PC-3 (cell line): Measurements from ENCODE around the gene CPLX1.

Experiments used
- CTCF ChIP-seq: fragments of 300-600 bp; sonication (generic); conservative IDR thresholded peaks from 2 replicates; pipeline ENCODE4 v1.5.1; 2017; ENCODE audit warnings: antibody characterized with exemption, low read depth, mild to moderate bottlenecking, low read length
- EZH2 ChIP-seq: fragments of 300-600 bp; sonication (generic); IDR thresholded peaks from one replicate; pipeline ENCODE4 v1.6.1; 2017; ENCODE audit warnings: antibody characterized with exemption, mild to moderate bottlenecking, low read length; ENCODE audit not compliant: unreplicated experiment
- EZH2phosphoT487 ChIP-seq: fragments of 300-600 bp; sonication (generic); IDR thresholded peaks from 2 replicates; pipeline ENCODE4 v1.6.1; 2018; ENCODE audit warnings: mild to moderate bottlenecking, antibody characterized with exemption, low read length, borderline replicate concordance

DNA sequence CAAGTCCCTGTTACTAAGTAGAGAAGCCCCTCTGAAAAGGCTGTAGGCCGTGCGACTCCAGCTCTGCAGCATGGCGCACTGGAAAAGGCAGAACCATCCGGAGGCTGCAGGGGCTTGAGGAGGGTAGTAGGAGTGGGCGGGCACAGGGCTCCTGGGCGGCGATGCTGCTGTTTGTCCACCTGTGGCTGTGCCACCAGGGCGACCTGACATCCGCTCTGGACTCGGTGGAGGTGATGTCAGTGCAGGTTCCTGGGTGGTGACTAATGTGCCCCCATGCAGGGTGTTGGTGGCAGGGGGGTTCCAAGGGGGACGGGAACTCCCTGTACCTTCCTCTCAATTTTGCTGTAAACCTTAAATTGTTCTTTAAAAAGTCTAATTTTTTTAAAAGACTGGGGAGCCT lies 62.0 kb downstream of the CPLX1 start:
- no peak for TF ChIP-seq CTCF
- TF ChIP-seq EZH2 = no peak
- TF ChIP-seq EZH2phosphoT487 = no peak
